MCF 10A (cell line): ENCODE measurements around the gene ITGB4. TPM values are rescaled to one million over a fixed set of nuclear protein-coding genes. Genes with fewer than 3 reads are reported as not detected.

Experiments used
- BruUV-seq: library from RNA; stranded (reverse); fragments of 400-500 nt; replicated peaks from 2 replicates; lab custom pipeline; 2021; lab: Mats Ljungman, UMichigan
- CTCF ChIA-PET: fragments of 300-600 bp; sonication (Branson Sonifier 250); formaldehyde crosslinking; extraction: SDS; loops from one replicate; lab custom pipeline; 2021; ENCODE audit warnings: antibody characterized with exemption, inconsistent platforms; lab: Yijun Ruan, JAX
- POLR2A ChIA-PET: fragments of 300-600, 350-650 bp; sonication (Branson Sonifier 250); formaldehyde crosslinking; extraction: SDS; loops from one replicate; lab custom pipeline; 2020; ENCODE audit warnings: antibody characterized with exemption, inconsistent platforms; lab: Yijun Ruan, JAX
- DNase-seq: peaks from one replicate; pipeline ENCODE4 v3.0.0-alpha.2; 2018; ENCODE audit not compliant: unreplicated experiment
- H3K27ac Mint-ChIP-seq: one replicate; pipeline ENCODE4 v1.8.0; 2022; ENCODE audit warnings: mild to moderate bottlenecking, low read depth, mixed read lengths; ENCODE audit not compliant: unreplicated experiment
- H3K27me3 Mint-ChIP-seq: one replicate; pipeline ENCODE4 v1.8.0; 2022; ENCODE audit warnings: mixed read lengths; ENCODE audit not compliant: insufficient read depth, unreplicated experiment
- H3K36me3 Mint-ChIP-seq: one replicate; pipeline ENCODE4 v1.8.0; 2022; ENCODE audit warnings: mild to moderate bottlenecking, moderate library complexity, mixed read lengths; ENCODE audit not compliant: insufficient read depth, unreplicated experiment
- H3K4me1 Mint-ChIP-seq: one replicate; pipeline ENCODE4 v1.8.0; 2022; ENCODE audit warnings: mixed read lengths; ENCODE audit not compliant: insufficient read depth, unreplicated experiment
- H3K4me3 Mint-ChIP-seq: one replicate; pipeline ENCODE4 v1.8.0; 2022; ENCODE audit warnings: mild to moderate bottlenecking, moderate library complexity, mixed read lengths; ENCODE audit not compliant: unreplicated experiment
- H3K9me3 Mint-ChIP-seq: one replicate; pipeline ENCODE4 v1.8.0; 2022; ENCODE audit warnings: mixed read lengths; ENCODE audit not compliant: unreplicated experiment
- CTCF ChIP-seq: fragments of 200-600 bp; IDR thresholded peaks from one replicate; pipeline ENCODE4 v1.8.0; 2022; ENCODE audit warnings: antibody characterized with exemption, mild to moderate bottlenecking; ENCODE audit not compliant: unreplicated experiment
- intact Hi-C: fragments of 100-400 bp; cut with micrococcal nuclease; formaldehyde crosslinking; loops from 2 replicates; pipeline ENCODE4 v1.14.1; 2022
- total RNA-seq: library from RNA; stranded (reverse); gene quantifications from 2 replicates; pipeline ENCODE4 v1.2.3, GENCODE V29; 2022

Gene ITGB4
- total RNA-seq, 1 experiment from 2014 or later, result 1,054 TPM

GRCh38 chr17:75683583-75683982 lies 37.7 kb upstream of the ITGB4 start:
- no TSS peak for BruUV-seq
- ChIA-PET CTCF (interaction anchor here (0.8 to 12.7 kb wide), 11 partner anchors 10 to 80 kb away, joined by 3 to 152 read pairs (median 5); partner anchors contain the start of gene ITGB4), POLR2A (interaction anchor here (0.6 to 26.7 kb wide), 18 partner anchors 9 to 361 kb away, joined by 3 to 748 read pairs (median 8); partner anchors contain the start of genes ACOX1, ITGB4, MRPL38 and RECQL5)
- intact Hi-C loops, result no loop called here
- no peaks in the 10 kb centered on the region for H3K9me3 Mint-ChIP-seq
- H3K27me3 Mint-ChIP-seq, result no peaks in the 10 kb centered on the region
- peaks cover 23% of the 10 kb centered on the region for H3K36me3 Mint-ChIP-seq
- peak overlapping the region; percentile 7 for H3K4me3 Mint-ChIP-seq
- H3K4me1 Mint-ChIP-seq, result peaks cover 64% of the 10 kb centered on the region
- peak; percentile 84 for DNase-seq
- H3K27ac Mint-ChIP-seq, result peak overlapping the region; percentile 97
- no peak for TF ChIP-seq CTCF

- POLR2A ChIA-PET, result interaction anchor here (0.9 to 26.7 kb wide), 16 partner anchors 9 to 194 kb away, joined by 4 to 748 read pairs (median 11); partner anchors contain the start of genes ITGB4, RECQL5, SAP30BP and TRIM47
- peaks cover 23% of the 10 kb centered on the region for H3K36me3 Mint-ChIP-seq
These were observed 37.0 kb upstream of the ITGB4 start for GRCh38 chr17:75684249-75684648.

GRCh38 chr17:75684924-75685323 lies 36.3 kb upstream of the ITGB4 start:
- intact Hi-C loops, result no loop called here
- POLR2A ChIA-PET, result interaction anchor here (0.8 to 26.7 kb wide), 15 partner anchors 10 to 534 kb away, joined by 3 to 748 read pairs (median 10); partner anchors contain the start of genes ITGB4, RECQL5, SAP30BP and UNK
- Mint-ChIP-seq H3K27ac (peak overlapping the region; percentile 97), H3K27me3 (no peaks in the 10 kb centered on the region), H3K4me3 (peak overlapping the region; percentile 60), H3K36me3 (peaks cover 18% of the 10 kb centered on the region), H3K9me3 (no peaks in the 10 kb centered on the region), H3K4me1 (peaks cover 68% of the 10 kb centered on the region)
- no peak for TF ChIP-seq CTCF
- peak; percentile 94 for DNase-seq
- no TSS peak for BruUV-seq
- CTCF ChIA-PET, result interaction anchor here (0.5 to 12.7 kb wide), 4 partner anchors 14 to 63 kb away, joined by 3 to 152 read pairs (median 32); partner anchors contain the start of gene ITGB4

More at GRCh38 chr17:75684249-75684648, 37.0 kb upstream of the ITGB4 start:
- Mint-ChIP-seq H3K27me3 (no peaks in the 10 kb centered on the region), H3K27ac (peak overlapping the region; percentile 97), H3K4me1 (peaks cover 68% of the 10 kb centered on the region), H3K4me3 (no peak overlapping the region), H3K9me3 (no peaks in the 10 kb centered on the region)
- TSS peak; percentile 21 for BruUV-seq
- no peak for DNase-seq
- CTCF ChIA-PET, result interaction anchor here (0.5 to 12.7 kb wide), 6 partner anchors 9 to 64 kb away, joined by 3 to 152 read pairs (median 8); partner anchors contain the start of gene ITGB4
- TF ChIP-seq CTCF, result no peak
- intact Hi-C loops, result no loop called here

GRCh38 chr17:75685499-75685898 lies 35.8 kb upstream of the ITGB4 start:
- Mint-ChIP-seq H3K27ac (peak overlapping the region; percentile 97), H3K36me3 (peaks cover 18% of the 10 kb centered on the region), H3K4me1 (peaks cover 66% of the 10 kb centered on the region), H3K4me3 (peak overlapping the region; percentile 60), H3K9me3 (no peaks in the 10 kb centered on the region), H3K27me3 (no peaks in the 10 kb centered on the region)
- POLR2A ChIA-PET, result interaction anchor here (0.8 to 26.7 kb wide), 17 partner anchors 11 to 535 kb away, joined by 3 to 748 read pairs (median 10); partner anchors contain the start of genes ITGB4, RECQL5, SAP30BP and TRIM47
- DNase-seq, result peak; percentile 40
- intact Hi-C loops, result no loop called here
- no peak for TF ChIP-seq CTCF
- CTCF ChIA-PET, result interaction anchor here (0.8 to 12.7 kb wide), 2 partner anchors 9 to 63 kb away, joined by 4 to 152 read pairs; no protein-coding TSS in a partner anchor
- TSS peak; percentile 82 for BruUV-seq
